Natural killer cell (primary cell): ENCODE data around the gene NUP42. TPM values are rescaled to one million over a fixed set of nuclear protein-coding genes. Genes with fewer than 3 reads are reported as not detected.
"Not testable (repeated sequence)": the region's sequence is repeated elsewhere in the genome, so short reads cannot be mapped to it uniquely, and the experiment has no call there.

Experiments used
- ATAC-seq, 3 donors: fragments of 150-1000 bp in 2 of 3; fragments of 200-7000 bp in 1 of 3; cut with Tn5 transposase; 1 replicate in 1 of 3; 2 replicates in 2 of 3; pipeline ENCODE4 v1.10.0; 2021; ENCODE audit warnings: mild to moderate bottlenecking in 2 of 3, moderate library complexity in 2 of 3
- DNase-seq, 2 donors: peaks; one replicate each; pipeline versions ENCODE4 v3.0.0 to v3.0.0-alpha.2; 2013 to 2021; ENCODE audit warnings: mixed read lengths in 1 of 2
- H3K27ac ChIP-seq: one replicate; pipeline ENCODE4 v1.5.1; 2013; ENCODE audit warnings: mild to moderate bottlenecking, low read length
- H3K27me3 ChIP-seq: one replicate; pipeline ENCODE4 v1.6.1; 2013; ENCODE audit warnings: low read length; ENCODE audit not compliant: control insufficient read depth, insufficient read depth
- H3K36me3 ChIP-seq: one replicate; pipeline ENCODE4 v1.6.1; 2013; ENCODE audit warnings: low read length; ENCODE audit not compliant: control insufficient read depth, insufficient read depth
- H3K4me1 ChIP-seq: one replicate; pipeline ENCODE4 v1.6.1; 2013; ENCODE audit warnings: low read length; ENCODE audit not compliant: control insufficient read depth, insufficient read depth
- H3K4me3 ChIP-seq: one replicate; pipeline ENCODE4 v1.5.1; 2013; ENCODE audit warnings: low read length
- H3K9me3 ChIP-seq: one replicate; pipeline ENCODE4 v1.6.1; 2013; ENCODE audit warnings: low read length; ENCODE audit not compliant: control insufficient read depth, insufficient read depth
- H3K27ac Mint-ChIP-seq, 2 donors: one replicate each; pipeline ENCODE4 v1.8.0; 2022; ENCODE audit warnings: mild to moderate bottlenecking in 2 of 2, mixed read lengths in 2 of 2, moderate library complexity in 1 of 2
- H3K27me3 Mint-ChIP-seq, 2 donors: one replicate each; pipeline ENCODE4 v1.8.0; 2022; ENCODE audit warnings: low read depth in 2 of 2, mixed read lengths in 2 of 2
- H3K36me3 Mint-ChIP-seq: one replicate; pipeline ENCODE4 v1.8.0; 2022; ENCODE audit warnings: mixed read lengths
- H3K4me1 Mint-ChIP-seq, 2 donors: one replicate each; pipeline ENCODE4 v1.8.0; 2022; ENCODE audit warnings: mixed read lengths in 2 of 2
- H3K4me3 Mint-ChIP-seq: one replicate; pipeline ENCODE4 v1.8.0; 2022; ENCODE audit warnings: mild to moderate bottlenecking, moderate library complexity, mixed read lengths
- H3K9me3 Mint-ChIP-seq, 2 donors: one replicate each; pipeline ENCODE4 v1.8.0; 2022; ENCODE audit warnings: mixed read lengths in 2 of 2
- CTCF ChIP-seq: fragments of 200-600 bp; IDR thresholded peaks from one replicate; pipeline ENCODE4 v1.8.0; 2022; ENCODE audit warnings: antibody characterized with exemption
- WGBS: methylation state at CpG from one replicate; pipeline ENCODE4 v1.1.7; 2013; ENCODE audit warnings: missing lambda C conversion rate; ENCODE audit not compliant: insufficient coverage; 5-methylcytosine and 5-hydroxymethylcytosine counted together
- intact Hi-C: fragments of 100-400 bp; cut with micrococcal nuclease; formaldehyde crosslinking; loops from one replicate; pipeline ENCODE4 v1.14.2; 2022
- total RNA-seq, 4 donors: library from RNA; stranded (reverse); fragments of 120-200 nt in 1 of 4; gene quantifications; one replicate each; pipeline versions ENCODE4 v1.2.3 to v1.2.4, GENCODE V29; 2013 to 2022

NUP42 gene
- total RNA-seq, 3 donors from 2014 or later (not counting 1 experiment from before 2014, with no cell fraction given) = 37.5 to 41.6 (median 40.2) TPM

- peaks cover 46% of the 10 kb centered on the region for H3K36me3 ChIP-seq
- H3K4me3 ChIP-seq = no peak overlapping the region
- peaks cover 11% of the 10 kb centered on the region for H3K36me3 Mint-ChIP-seq
- no peaks in the 10 kb centered on the region for H3K9me3 Mint-ChIP-seq
- no peaks in the 10 kb centered on the region for H3K27me3 Mint-ChIP-seq
- TF ChIP-seq CTCF = no peak
- H3K27me3 ChIP-seq = no peaks in the 10 kb centered on the region
- intact Hi-C loops = no loop called here
- H3K27ac ChIP-seq = no peak overlapping the region
- H3K4me3 Mint-ChIP-seq = no peak overlapping the region
- no peak overlapping the region for H3K27ac Mint-ChIP-seq
- H3K9me3 ChIP-seq = no peaks in the 10 kb centered on the region
- 56% methylated on average over 2 of the region's 5 CpGs for WGBS
- ATAC-seq = no peak
- no peak for DNase-seq
- H3K4me1 ChIP-seq = no peaks in the 10 kb centered on the region
- no peaks in the 10 kb centered on the region for H3K4me1 Mint-ChIP-seq
These were observed 14.5 kb downstream of the NUP42 start for GRCh38 chr7:23196306-23196705.

- H3K27me3 Mint-ChIP-seq, H3K4me1 ChIP-seq, H3K27me3 ChIP-seq, H3K27ac Mint-ChIP-seq, H3K4me3 Mint-ChIP-seq, intact Hi-C loops, H3K9me3 Mint-ChIP-seq, H3K9me3 ChIP-seq, ATAC-seq, H3K4me3 ChIP-seq, H3K27ac ChIP-seq, DNase-seq, H3K4me1 Mint-ChIP-seq: not testable (repeated sequence)
- 99% methylated on average over 5 of the region's 5 CpGs for WGBS
- H3K36me3 ChIP-seq = peaks cover 40% of the 10 kb centered on the region
- H3K36me3 Mint-ChIP-seq = peaks cover 11% of the 10 kb centered on the region
These were observed 15.9 kb downstream of the NUP42 start for GRCh38 chr7:23197745-23198144.

- Mint-ChIP-seq H3K4me3 (no peak overlapping the region), H3K27ac (no peak overlapping the region), H3K4me1 (no peaks in the 10 kb centered on the region), H3K27me3 (peaks cover 2 to 11% of the 10 kb centered on the region in 2 donors), H3K36me3 (peaks cover 20% of the 10 kb centered on the region), H3K9me3 (no peaks in the 10 kb centered on the region)
- intact Hi-C loops = no loop called here
- Histone ChIP-seq H3K4me1 (no peaks in the 10 kb centered on the region), H3K36me3 (peaks cover 39% of the 10 kb centered on the region), H3K27me3 (no peaks in the 10 kb centered on the region), H3K4me3 (no peak overlapping the region), H3K27ac (no peak overlapping the region), H3K9me3 (no peaks in the 10 kb centered on the region)
- DNase-seq (no peak), ATAC-seq (no peak)
- WGBS = 94% methylated on average over 2 of the region's 2 CpGs
- TF ChIP-seq CTCF = no peak
These were observed 18.5 kb downstream of the NUP42 start for GRCh38 chr7:23200331-23200730.

- peaks cover 9 to 38% of the 10 kb centered on the region in 2 donors for H3K27me3 Mint-ChIP-seq
- no peak overlapping the region for H3K4me3 Mint-ChIP-seq
- TF ChIP-seq CTCF = no peak
- Histone ChIP-seq H3K27me3 (no peaks in the 10 kb centered on the region), H3K36me3 (peaks cover 25% of the 10 kb centered on the region), H3K4me3 (no peak overlapping the region), H3K4me1 (peaks cover 3% of the 10 kb centered on the region), H3K9me3 (no peaks in the 10 kb centered on the region), H3K27ac (no peak overlapping the region)
- DNase-seq = no peak
- no peaks in the 10 kb centered on the region for H3K4me1 Mint-ChIP-seq
- H3K27ac Mint-ChIP-seq = no peak overlapping the region
- no peaks in the 10 kb centered on the region for H3K9me3 Mint-ChIP-seq
- H3K36me3 Mint-ChIP-seq = peaks cover 17% of the 10 kb centered on the region
- ATAC-seq = no peak
- no CpG with 5 or more reads among the region's 1 CpG for WGBS
- intact Hi-C loops = no loop called here
These were observed 22.4 kb downstream of the NUP42 start for GRCh38 chr7:23204241-23204640.
